A549 (cell line): ENCODE results near the gene CADM1. TPM values are rescaled to one million over a fixed set of nuclear protein-coding genes. Genes with fewer than 3 reads are reported as not detected.

Experiments
- ATAC-seq, 2 experiments: fragments of 200-7000 bp in 1 of 2; fragments of >200 bp in 1 of 2; cut with Nextera tagmentation in 1 of 2; cut with Tn5 transposase in 1 of 2; 3 replicates each; pipeline versions ENCODE4 v1.8.0 to v1.9.1; 2018 to 2020; ENCODE audit warnings: mild to moderate bottlenecking in 1 of 2, moderate library complexity in 1 of 2
- CTCF ChIA-PET: fragments of 300-600 bp; sonication (Branson Sonifier 250); formaldehyde crosslinking; extraction: SDS; loops from one replicate; lab custom pipeline; 2021; ENCODE audit warnings: antibody characterized with exemption, inconsistent platforms; lab: Yijun Ruan, JAX
- POLR2A ChIA-PET: fragments of 350-600 bp; formaldehyde crosslinking; extraction: SDS; loops from one replicate; lab custom pipeline; 2021; ENCODE audit warnings: antibody characterized with exemption, inconsistent platforms; lab: Yijun Ruan, JAX
- DNase-seq, 2 experiments: peaks; one replicate each; pipeline versions ENCODE4 v3.0.0 to v3.0.0-alpha.2; 2011 to 2016; ENCODE audit warnings: low read depth in 1 of 2, low spot score in 1 of 2
- FAIRE-seq: peaks from 2 replicates; lab custom pipeline; 2011; peaks lifted over from hg19 to GRCh38; lab: Jason Lieb, UNC
- H3K27ac ChIP-seq, 2 experiments: fragments of >200 bp; sonication (Bioruptor Twin); formaldehyde crosslinking; 3 replicates each; pipeline ENCODE4 v1.5.1; 2016 to 2017
- H3K4me1 ChIP-seq: fragments of >200 bp; sonication (Bioruptor Twin); formaldehyde crosslinking; 3 replicates; pipeline ENCODE4 v1.6.1; 2016
- H3K4me2 ChIP-seq: fragments of >200 bp; sonication (Bioruptor Twin); formaldehyde crosslinking; 3 replicates; pipeline ENCODE4 v1.6.1; 2016
- H3K4me3 ChIP-seq: fragments of >200 bp; sonication (Bioruptor Twin); formaldehyde crosslinking; 3 replicates; pipeline ENCODE4 v1.5.1; 2016
- H3K9me3 ChIP-seq: fragments of >200 bp; sonication (Bioruptor Twin); formaldehyde crosslinking; 3 replicates; pipeline ENCODE4 v1.6.1; 2016
- BCL3 ChIP-seq: fragments of >200 bp; sonication (Bioruptor Twin); formaldehyde crosslinking; IDR thresholded peaks from 3 replicates; pipeline ENCODE4 v1.6.1; 2016
- CBX2 ChIP-seq: fragments of 200-600 bp; sonication (generic); IDR thresholded peaks from 2 replicates; pipeline ENCODE4 v1.6.1; 2016; ENCODE audit warnings: low read depth, mild to moderate bottlenecking, borderline replicate concordance
- CBX8 ChIP-seq: fragments of 200-600 bp; sonication (generic); IDR thresholded peaks from 2 replicates; pipeline ENCODE4 v1.6.1; 2016
- CEBPB ChIP-seq, 2 experiments: fragments of >200 bp in 1 of 2; sonication (Bioruptor Twin) in 1 of 2; formaldehyde crosslinking in 1 of 2; IDR thresholded peaks; 2 replicates each; pipeline ENCODE4 v1.6.1; 2012 to 2016
- CHD4 ChIP-seq: fragments of 200-600 bp; sonication (generic); IDR thresholded peaks from 2 replicates; pipeline ENCODE4 v1.6.1; 2016; ENCODE audit warnings: antibody characterized with exemption, mild to moderate bottlenecking, borderline replicate concordance
- E2F6 ChIP-seq: IDR thresholded peaks from 2 replicates; pipeline ENCODE4 v1.6.1; 2012; ENCODE audit warnings: low read depth, borderline replicate concordance
- EHMT2 ChIP-seq: fragments of 200-600 bp; sonication (generic); IDR thresholded peaks from 2 replicates; pipeline ENCODE4 v1.6.1; 2016; ENCODE audit warnings: antibody characterized with exemption, low read depth, mild to moderate bottlenecking, moderate library complexity
- EP300 ChIP-seq, 2 experiments: fragments of >200 bp; sonication (Bioruptor Twin); formaldehyde crosslinking; IDR thresholded peaks; 2 replicates in 1 of 2; 3 replicates in 1 of 2; pipeline ENCODE4 v1.6.1; 2016 to 2017
- FOSB ChIP-seq: fragments of 250-450 bp; sonication (Bioruptor Pico); IDR thresholded peaks from 2 replicates; pipeline ENCODE4 v1.5.0; 2020; ENCODE audit warnings: mild to moderate bottlenecking, moderate library complexity
- FOSL2 ChIP-seq, 2 experiments: fragments of 450-650 bp in 1 of 2; fragments of >200 bp in 1 of 2; sonication (Bioruptor Twin) in 1 of 2; formaldehyde crosslinking; IDR thresholded peaks; 2 replicates each; pipeline versions ENCODE4 v1.5.0 to v1.6.1; 2016 to 2020; ENCODE audit warnings: mild to moderate bottlenecking in 1 of 2, moderate library complexity in 1 of 2
- JUNB ChIP-seq: fragments of >200 bp; sonication (Bioruptor Twin); formaldehyde crosslinking; IDR thresholded peaks from 2 replicates; pipeline ENCODE4 v1.6.1; 2016
- MYC ChIP-seq: IDR thresholded peaks from 2 replicates; pipeline ENCODE4 v1.6.1; 2012; ENCODE audit warnings: mild to moderate bottlenecking, inconsistent platforms, low read length, improper control_type of control experiment, borderline replicate concordance
- NFE2L2 ChIP-seq: fragments of 150-350 bp; conservative IDR thresholded peaks from 2 replicates; pipeline ENCODE4 v1.6.1; 2014; ENCODE audit warnings: low read length
- NPAS2 ChIP-seq: fragments of 250-450 bp; sonication (Bioruptor Pico); IDR thresholded peaks from 2 replicates; pipeline ENCODE4 v1.8.0; 2022; ENCODE audit warnings: mild to moderate bottlenecking, moderate library complexity, borderline replicate concordance
- PBX3 ChIP-seq: IDR thresholded peaks from 2 replicates; pipeline ENCODE4 v1.6.1; 2012
- POLR2AphosphoS2 ChIP-seq: conservative IDR thresholded peaks from 2 replicates; pipeline ENCODE4 v1.6.1; 2012; ENCODE audit warnings: low read length, improper control_type of control experiment, inconsistent platforms
- RAD21 ChIP-seq, 2 experiments: fragments of >200 bp in 1 of 2; sonication (Bioruptor Twin) in 1 of 2; formaldehyde crosslinking in 1 of 2; IDR thresholded peaks in 1 of 2; conservative IDR thresholded peaks in 1 of 2; 2 replicates in 1 of 2; 3 replicates in 1 of 2; pipeline ENCODE4 v1.6.1; 2012 to 2018; ENCODE audit warnings: inconsistent platforms in 1 of 2
- REST ChIP-seq: fragments of 200-600 bp; sonication (generic); IDR thresholded peaks from 2 replicates; pipeline ENCODE4 v1.6.1; 2016; ENCODE audit warnings: antibody characterized with exemption, mild to moderate bottlenecking, moderate library complexity
- RNF2 ChIP-seq: fragments of 200-600 bp; sonication (generic); IDR thresholded peaks from 2 replicates; pipeline ENCODE4 v1.6.1; 2016; ENCODE audit warnings: low read depth, mild to moderate bottlenecking, antibody characterized with exemption, moderate library complexity, borderline replicate concordance
- SREBF2 ChIP-seq: fragments of 450-650 bp; IDR thresholded peaks from 2 replicates; pipeline ENCODE4 v1.6.1; 2014; ENCODE audit warnings: mild to moderate bottlenecking, moderate library complexity
- TFCP2L1 ChIP-seq: fragments of 250-450 bp; sonication (Bioruptor Pico); IDR thresholded peaks from 2 replicates; pipeline ENCODE4 v1.5.0; 2021; ENCODE audit warnings: mild to moderate bottlenecking
- USF2 ChIP-seq: fragments of 450-650 bp; IDR thresholded peaks from 2 replicates; pipeline ENCODE4 v1.6.1; 2014; ENCODE audit warnings: antibody characterized with exemption
- WGBS: methylation state at CpG from one replicate; pipeline ENCODE4 v1.1.6; 2017; ENCODE audit errors: missing lambda C conversion rate; 5-methylcytosine and 5-hydroxymethylcytosine counted together
- polyA plus RNA-seq, 4 experiments: library from polyadenylated mRNA; depleted of rRNA in 3 of 4; stranded (reverse); fragments of >200 nt; fragmentation: RNase III in 1 of 4; extraction: RNeasy Plus Mini Kit Qiagen cat#74134 plus additional on column Dnase treatment in 1 of 4; gene quantifications; 2 replicates in 3 of 4; 3 replicates in 1 of 4; pipeline ENCODE4 v1.2.3, GENCODE V29; 2011 to 2017
- TF ChIP-seq, protein P1 (sequence below): fragments of >200 bp; sonication (Bioruptor Twin); formaldehyde crosslinking; IDR thresholded peaks from 2 replicates; pipeline ENCODE4 v1.6.1; 2016
- TF ChIP-seq, protein P2 (sequence below): fragments of 150-350 bp; IDR thresholded peaks from 2 replicates; pipeline ENCODE4 v1.6.1; 2014; ENCODE audit warnings: low read depth, mild to moderate bottlenecking, low read length
- TF ChIP-seq, protein P3 (sequence below): IDR thresholded peaks from 2 replicates; pipeline ENCODE4 v1.6.1; 2012
- TF ChIP-seq, protein P4 (sequence below): fragments of 250-450 bp; sonication (Bioruptor Pico); IDR thresholded peaks from 2 replicates; pipeline ENCODE4 v1.5.0; 2020; ENCODE audit warnings: low read depth, mild to moderate bottlenecking, moderate library complexity

The CADM1 gene
- polyA plus RNA-seq, 2 of the 4 experiments (the other 2 are of a cell fraction), result 33.4 to 36.7 TPM

GRCh38 chr11:115185507-115185906, 318.7 kb downstream of the CADM1 start:
- TF ChIP-seq, protein P1, sequence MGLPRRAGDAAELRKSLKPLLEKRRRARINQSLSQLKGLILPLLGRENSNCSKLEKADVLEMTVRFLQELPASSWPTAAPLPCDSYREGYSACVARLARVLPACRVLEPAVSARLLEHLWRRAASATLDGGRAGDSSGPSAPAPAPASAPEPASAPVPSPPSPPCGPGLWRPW, result no peak
- TF ChIP-seq, protein P2, sequence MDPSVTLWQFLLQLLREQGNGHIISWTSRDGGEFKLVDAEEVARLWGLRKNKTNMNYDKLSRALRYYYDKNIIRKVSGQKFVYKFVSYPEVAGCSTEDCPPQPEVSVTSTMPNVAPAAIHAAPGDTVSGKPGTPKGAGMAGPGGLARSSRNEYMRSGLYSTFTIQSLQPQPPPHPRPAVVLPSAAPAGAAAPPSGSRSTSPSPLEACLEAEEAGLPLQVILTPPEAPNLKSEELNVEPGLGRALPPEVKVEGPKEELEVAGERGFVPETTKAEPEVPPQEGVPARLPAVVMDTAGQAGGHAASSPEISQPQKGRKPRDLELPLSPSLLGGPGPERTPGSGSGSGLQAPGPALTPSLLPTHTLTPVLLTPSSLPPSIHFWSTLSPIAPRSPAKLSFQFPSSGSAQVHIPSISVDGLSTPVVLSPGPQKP, result no peak
- TF ChIP-seq TFCP2L1 (no peak), SREBF2 (no peak), CBX2 (no peak), NFE2L2 (no peak), CEBPB (IDR thresholded peaks at IDR 0.05) (no peak), FOSB (CRISPR knock-in tag) (no peak), USF2 (no peak), POLR2AphosphoS2 (no peak), CHD4 (no peak), BCL3 (no peak), RAD21 (conservative IDR thresholded peaks at IDR 0.05 in 1 of 2, IDR thresholded peaks at IDR 0.05 in 1 of 2) (no peak), FOSL2 (IDR thresholded peaks at IDR 0.05) (no peak), FOSL2 (CRISPR knock-in tag; IDR thresholded peaks at IDR 0.05) (no peak), PBX3 (no peak), NPAS2 (CRISPR knock-in tag) (no peak), MYC (no peak)
- TF ChIP-seq, protein P3, sequence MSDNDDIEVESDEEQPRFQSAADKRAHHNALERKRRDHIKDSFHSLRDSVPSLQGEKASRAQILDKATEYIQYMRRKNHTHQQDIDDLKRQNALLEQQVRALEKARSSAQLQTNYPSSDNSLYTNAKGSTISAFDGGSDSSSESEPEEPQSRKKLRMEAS, result no peak
- TF ChIP-seq, protein P4, sequence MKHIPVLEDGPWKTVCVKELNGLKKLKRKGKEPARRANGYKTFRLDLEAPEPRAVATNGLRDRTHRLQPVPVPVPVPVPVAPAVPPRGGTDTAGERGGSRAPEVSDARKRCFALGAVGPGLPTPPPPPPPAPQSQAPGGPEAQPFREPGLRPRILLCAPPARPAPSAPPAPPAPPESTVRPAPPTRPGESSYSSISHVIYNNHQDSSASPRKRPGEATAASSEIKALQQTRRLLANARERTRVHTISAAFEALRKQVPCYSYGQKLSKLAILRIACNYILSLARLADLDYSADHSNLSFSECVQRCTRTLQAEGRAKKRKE (CRISPR knock-in tag), result no peak
- DNase-seq (no peak), ATAC-seq (no peak), FAIRE-seq (no peak)
- ChIA-PET POLR2A (no interaction called here), CTCF (no interaction called here)
- Histone ChIP-seq H3K4me3 (no peak overlapping the region), H3K4me1 (no peaks in the 10 kb centered on the region), H3K4me2 (no peak overlapping the region), H3K9me3 (no peaks in the 10 kb centered on the region), H3K27ac (no peak overlapping the region)
- WGBS, result 78% methylated on average over 4 of the region's 4 CpGs

DNA sequence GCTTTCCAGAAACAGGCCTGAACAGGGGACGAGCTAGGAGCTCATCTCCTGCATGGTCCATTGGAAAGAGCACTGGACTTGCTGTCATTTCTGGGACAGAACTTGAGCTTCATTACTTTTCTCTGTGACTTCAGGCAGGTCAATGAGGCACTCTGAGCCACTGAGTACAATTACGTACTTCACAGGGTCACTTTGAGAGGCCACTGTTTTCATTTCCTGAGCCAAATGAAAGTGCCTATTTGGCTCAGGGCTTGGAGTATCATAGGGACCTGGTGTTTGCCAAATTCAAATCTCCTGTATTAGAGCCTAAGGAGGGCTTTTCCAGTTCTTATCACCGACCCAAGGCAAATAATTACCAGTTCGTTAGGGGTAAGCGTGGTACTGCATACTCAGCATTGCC, 319.3 kb downstream of the CADM1 start:
- DNase-seq (no peak), FAIRE-seq (no peak), ATAC-seq (no peak)
- POLR2A ChIA-PET, result no interaction called here
- Histone ChIP-seq H3K9me3 (no peaks in the 10 kb centered on the region), H3K4me2 (no peak overlapping the region), H3K27ac (no peak overlapping the region), H3K4me3 (no peak overlapping the region), H3K4me1 (no peaks in the 10 kb centered on the region)
- WGBS, result 81% methylated on average over 5 of the region's 5 CpGs
- CTCF ChIA-PET, result no interaction called here
- TF ChIP-seq POLR2AphosphoS2 (no peak), CBX8 (no peak), REST (no peak), PBX3 (no peak), CEBPB (IDR thresholded peaks at IDR 0.05) (no peak), EHMT2 (no peak), EP300 (IDR thresholded peaks at IDR 0.05) (no peak), CBX2 (no peak), RNF2 (no peak), E2F6 (no peak), JUNB (no peak)
